ENCODE measurements around the gene NOX4.

DNA sequence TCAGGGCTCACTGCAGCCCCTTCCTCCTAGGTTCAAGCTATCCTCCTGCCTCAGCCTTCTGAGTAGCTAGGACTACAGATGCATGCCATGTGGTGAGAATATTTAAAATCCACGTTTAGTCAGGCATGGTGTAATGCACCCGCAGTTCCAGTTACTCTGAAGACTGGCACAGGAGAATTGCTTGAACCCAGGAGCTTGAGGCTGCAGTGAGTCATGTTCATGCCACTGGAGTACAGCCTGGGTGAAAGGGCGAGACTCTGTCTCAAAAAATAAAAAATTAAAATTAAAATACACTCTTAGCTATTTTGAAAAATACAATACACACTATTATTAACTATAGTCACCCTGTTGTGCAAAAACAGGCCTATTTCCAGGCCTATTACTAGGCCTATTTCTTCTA is 38.4 kb downstream of the NOX4 start:
- TF ChIP-seq EZH2 (IDR thresholded peaks at IDR 0.05; ENCODE audit: low read depth): no peak
- TF ChIP-seq, protein P1, sequence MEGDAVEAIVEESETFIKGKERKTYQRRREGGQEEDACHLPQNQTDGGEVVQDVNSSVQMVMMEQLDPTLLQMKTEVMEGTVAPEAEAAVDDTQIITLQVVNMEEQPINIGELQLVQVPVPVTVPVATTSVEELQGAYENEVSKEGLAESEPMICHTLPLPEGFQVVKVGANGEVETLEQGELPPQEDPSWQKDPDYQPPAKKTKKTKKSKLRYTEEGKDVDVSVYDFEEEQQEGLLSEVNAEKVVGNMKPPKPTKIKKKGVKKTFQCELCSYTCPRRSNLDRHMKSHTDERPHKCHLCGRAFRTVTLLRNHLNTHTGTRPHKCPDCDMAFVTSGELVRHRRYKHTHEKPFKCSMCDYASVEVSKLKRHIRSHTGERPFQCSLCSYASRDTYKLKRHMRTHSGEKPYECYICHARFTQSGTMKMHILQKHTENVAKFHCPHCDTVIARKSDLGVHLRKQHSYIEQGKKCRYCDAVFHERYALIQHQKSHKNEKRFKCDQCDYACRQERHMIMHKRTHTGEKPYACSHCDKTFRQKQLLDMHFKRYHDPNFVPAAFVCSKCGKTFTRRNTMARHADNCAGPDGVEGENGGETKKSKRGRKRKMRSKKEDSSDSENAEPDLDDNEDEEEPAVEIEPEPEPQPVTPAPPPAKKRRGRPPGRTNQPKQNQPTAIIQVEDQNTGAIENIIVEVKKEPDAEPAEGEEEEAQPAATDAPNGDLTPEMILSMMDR (conservative IDR thresholded peaks at IDR 0.05): no peak

Data from PC-9 (cell line).